DOHH2 (cell line): ENCODE measurements around the gene LIPA.

Experiments
- H3F3A ChIP-seq: fragments of 200-600 bp; sonication (generic), shearing (Covaris generic); 2 replicates; pipeline ENCODE4 v1.6.0; 2016; ENCODE audit warnings: antibody characterized with exemption, mild to moderate bottlenecking; ENCODE audit not compliant: control insufficient read depth, insufficient read depth
- H3K27ac ChIP-seq: fragments of 200-600 bp; sonication (generic); 2 replicates; pipeline ENCODE4 v1.5.1; 2014; ENCODE audit warnings: low read depth, mild to moderate bottlenecking, low read length, moderate library complexity
- H3K27me3 ChIP-seq: fragments of 200-600 bp; sonication (generic); 2 replicates; pipeline ENCODE4 v1.6.1; 2014; ENCODE audit warnings: mild to moderate bottlenecking, low read length, mixed read lengths; ENCODE audit not compliant: control insufficient read depth
- H3K36me3 ChIP-seq: fragments of 200-600 bp; sonication (generic); 2 replicates; pipeline ENCODE4 v1.6.1; 2014; ENCODE audit warnings: mild to moderate bottlenecking, low read length, moderate library complexity, mixed read lengths; ENCODE audit not compliant: control insufficient read depth
- H3K4me1 ChIP-seq: fragments of 200-600 bp; sonication (generic); 2 replicates; pipeline ENCODE4 v1.6.1; 2014; ENCODE audit warnings: mild to moderate bottlenecking, low read length, mixed read lengths; ENCODE audit not compliant: control insufficient read depth
- H3K4me2 ChIP-seq: fragments of 200-600 bp; sonication (generic); 2 replicates; pipeline ENCODE4 v1.6.0; 2014; ENCODE audit warnings: mild to moderate bottlenecking, low read length, moderate library complexity
- H3K4me3 ChIP-seq: fragments of 200-600 bp; sonication (generic); 2 replicates; pipeline ENCODE4 v1.5.1; 2014; ENCODE audit warnings: mild to moderate bottlenecking, low read length, mixed read lengths
- H3K79me2 ChIP-seq: fragments of 200-600 bp; sonication (generic); 2 replicates; pipeline ENCODE4 v1.6.1; 2014; ENCODE audit warnings: mild to moderate bottlenecking, low read length, mixed read lengths; ENCODE audit not compliant: control insufficient read depth
- H3K9me2 ChIP-seq: fragments of 200-600 bp; sonication (generic); replicated peaks from 2 replicates; pipeline ENCODE4 v1.6.1; 2014; ENCODE audit warnings: mild to moderate bottlenecking, low read length, mixed read lengths; ENCODE audit not compliant: control insufficient read depth
- H3K9me3 ChIP-seq: fragments of 200-600 bp; sonication (generic); 2 replicates; pipeline ENCODE4 v1.6.1; 2014; ENCODE audit warnings: antibody characterized with exemption, low read length, mixed read lengths; ENCODE audit not compliant: control insufficient read depth, insufficient read depth
- H4K20me1 ChIP-seq: fragments of 200-600 bp; sonication (generic); 2 replicates; pipeline ENCODE4 v1.6.0; 2014; ENCODE audit warnings: low read depth, mild to moderate bottlenecking, antibody characterized with exemption, low read length, moderate library complexity; ENCODE audit not compliant: control insufficient read depth, insufficient read depth
- CTCF ChIP-seq: fragments of 200-600 bp; sonication (generic); IDR thresholded peaks from one replicate; pipeline ENCODE4 v1.5.1; 2014; ENCODE audit warnings: antibody characterized with exemption, mild to moderate bottlenecking, low read depth, low read length; ENCODE audit not compliant: poor library complexity, severe bottlenecking
- EZH2phosphoT487 ChIP-seq: fragments of 200-600 bp; sonication (generic); IDR thresholded peaks from 2 replicates; pipeline ENCODE4 v1.6.1; 2017; ENCODE audit warnings: borderline replicate concordance, mild to moderate bottlenecking, antibody characterized with exemption, low read length, moderate library complexity, mixed read lengths

LIPA gene

GRCh38 chr10:89183571-89183970, 68.0 kb downstream of the LIPA start:
- H3F3A ChIP-seq = no peaks in the 10 kb centered on the region
- no peak overlapping the region for H3K27ac ChIP-seq
- no peaks in the 10 kb centered on the region for H3K4me1 ChIP-seq
- no peaks in the 10 kb centered on the region for H3K36me3 ChIP-seq
- no peaks in the 10 kb centered on the region for H3K9me2 ChIP-seq
- H3K27me3 ChIP-seq = peaks cover 3% of the 10 kb centered on the region; the same call in 1 of the 2 replicates
- no peak for TF ChIP-seq CTCF
- H3K9me3 ChIP-seq = no peaks in the 10 kb centered on the region; the same call in 1 of the 2 replicates
- H3K4me2 ChIP-seq = no peak overlapping the region
- no peaks in the 10 kb centered on the region for H3K79me2 ChIP-seq
- H4K20me1 ChIP-seq = no peaks in the 10 kb centered on the region
- no peak overlapping the region for H3K4me3 ChIP-seq

GRCh38 chr10:89182894-89183293, 68.7 kb downstream of the LIPA start:
- Histone ChIP-seq H3K27me3 (peaks cover 5% of the 10 kb centered on the region; the same call in 1 of the 2 replicates), H3K27ac (no peak overlapping the region), H3K4me3 (no peak overlapping the region), H3K79me2 (no peaks in the 10 kb centered on the region), H3K4me2 (no peak overlapping the region), H4K20me1 (no peaks in the 10 kb centered on the region), H3K9me3 (no peaks in the 10 kb centered on the region; the same call in 1 of the 2 replicates), H3K9me2 (no peaks in the 10 kb centered on the region), H3K4me1 (no peaks in the 10 kb centered on the region), H3F3A (no peaks in the 10 kb centered on the region), H3K36me3 (no peaks in the 10 kb centered on the region)
- TF ChIP-seq EZH2phosphoT487 (no peak), CTCF (no peak)

- Histone ChIP-seq H3K9me3 (no peaks in the 10 kb centered on the region; the same call in 1 of the 2 replicates), H3F3A (no peaks in the 10 kb centered on the region), H3K4me3 (no peak overlapping the region), H3K4me1 (no peaks in the 10 kb centered on the region), H3K27me3 (peaks cover 3% of the 10 kb centered on the region; the same call in 1 of the 2 replicates), H3K79me2 (no peaks in the 10 kb centered on the region), H3K36me3 (no peaks in the 10 kb centered on the region), H4K20me1 (no peaks in the 10 kb centered on the region), H3K9me2 (no peaks in the 10 kb centered on the region), H3K27ac (no peak overlapping the region), H3K4me2 (no peak overlapping the region)
- TF ChIP-seq CTCF (no peak), EZH2phosphoT487 (no peak)
Measured at GRCh38 chr10:89175816-89176215, 75.8 kb downstream of the LIPA start.

- no peaks in the 10 kb centered on the region for H3K79me2 ChIP-seq
- no peaks in the 10 kb centered on the region for H3K36me3 ChIP-seq
- no peaks in the 10 kb centered on the region for H3K27me3 ChIP-seq
- H3K9me3 ChIP-seq = no peaks in the 10 kb centered on the region
- H3K9me2 ChIP-seq = no peaks in the 10 kb centered on the region
- H3K27ac ChIP-seq = no peak overlapping the region
- no peak overlapping the region for H3K4me2 ChIP-seq
- TF ChIP-seq EZH2phosphoT487 (no peak), CTCF (no peak)
- H3K4me3 ChIP-seq = no peak overlapping the region
- H3K4me1 ChIP-seq = no peaks in the 10 kb centered on the region
- no peaks in the 10 kb centered on the region for H3F3A ChIP-seq
- no peaks in the 10 kb centered on the region for H4K20me1 ChIP-seq
Measured at GRCh38 chr10:89173075-89173474, 78.5 kb downstream of the LIPA start.
